Endodermal cell (in vitro differentiated cells): ENCODE measurements around the gene INPP4A. TPM values are rescaled to one million over a fixed set of nuclear protein-coding genes. Genes with fewer than 3 reads are reported as not detected.

Experiments
- DNase-seq: peaks from one replicate; pipeline ENCODE4 v3.0.0-alpha.2; 2017
- H3K27ac ChIP-seq: 2 replicates; pipeline ENCODE4 v1.5.1; 2013; ENCODE audit warnings: mild to moderate bottlenecking, low read depth, low read length, moderate library complexity
- H3K27me3 ChIP-seq: 2 replicates; pipeline ENCODE4 v1.6.1; 2013; ENCODE audit warnings: mild to moderate bottlenecking, low read length, moderate library complexity; ENCODE audit not compliant: insufficient read depth, control insufficient read depth, poor library complexity, severe bottlenecking
- H3K36me3 ChIP-seq: 2 replicates; pipeline ENCODE4 v1.7.0; 2013; ENCODE audit warnings: mild to moderate bottlenecking, low read length, moderate library complexity; ENCODE audit not compliant: control insufficient read depth, insufficient read depth
- H3K4me1 ChIP-seq: one replicate; pipeline ENCODE4 v1.7.0; 2013; ENCODE audit warnings: low read length; ENCODE audit not compliant: control insufficient read depth, insufficient read depth
- H3K4me3 ChIP-seq: 2 replicates; pipeline ENCODE4 v1.5.1; 2013; ENCODE audit warnings: mild to moderate bottlenecking, low read length, moderate library complexity
- H3K9ac ChIP-seq: 2 replicates; pipeline ENCODE4 v1.6.1; 2013; ENCODE audit warnings: mild to moderate bottlenecking, low read length, moderate library complexity; ENCODE audit not compliant: poor library complexity, severe bottlenecking; ENCODE audit errors: extremely low read depth
- H3K9me3 ChIP-seq: 2 replicates; pipeline ENCODE4 v1.6.1; 2013; ENCODE audit warnings: mild to moderate bottlenecking, low read length, moderate library complexity; ENCODE audit not compliant: control insufficient read depth
- H3K27ac Mint-ChIP-seq: 2 replicates; pipeline ENCODE4 v1.8.0; 2020; ENCODE audit warnings: mixed read lengths
- H3K27me3 Mint-ChIP-seq: 2 replicates; pipeline ENCODE4 v1.8.0; 2021; ENCODE audit warnings: mild to moderate bottlenecking, mixed read lengths; ENCODE audit not compliant: insufficient read depth
- H3K36me3 Mint-ChIP-seq: 2 replicates; pipeline ENCODE4 v1.8.0; 2020; ENCODE audit warnings: low read depth, mixed read lengths
- H3K4me1 Mint-ChIP-seq: 2 replicates; pipeline ENCODE4 v1.8.0; 2020; ENCODE audit warnings: mixed read lengths
- H3K4me3 Mint-ChIP-seq: 2 replicates; pipeline ENCODE4 v1.8.0; 2020; ENCODE audit warnings: mild to moderate bottlenecking, moderate library complexity, mixed read lengths
- H3K9me3 Mint-ChIP-seq: 2 replicates; pipeline ENCODE4 v1.8.0; 2020; ENCODE audit warnings: mild to moderate bottlenecking, mixed read lengths
- WGBS, 2 experiments: methylation state at CpG; one replicate each; pipeline versions ENCODE4 v1.1.5 to v1.1.7; 2013; ENCODE audit warnings: missing lambda C conversion rate in 2 of 2, mixed read lengths in 1 of 2; ENCODE audit not compliant: insufficient coverage in 1 of 2, insufficient read length in 1 of 2; 5-methylcytosine and 5-hydroxymethylcytosine counted together
- total RNA-seq, 2 donors: library from RNA; stranded (reverse); fragmentation: NEBNext Ultra II Directional in 1 of 2; extraction: Animal tissue kit (Norgen Biotek cat#: 25700) in 1 of 2; gene quantifications; 2 replicates in 1 of 2; 3 replicates in 1 of 2; pipeline ENCODE4 v1.2.1, GENCODE V29; 2021
- TF ChIP-seq, protein P1 (sequence below): fragments of 200-600 bp; sonication (generic); conservative IDR thresholded peaks from 2 replicates; pipeline ENCODE4 v1.5.0; 2021; ENCODE audit warnings: antibody characterized with exemption, mild to moderate bottlenecking

Gene INPP4A
- total RNA-seq, 2 donors from 2014 or later: 84.9 to 94.2 TPM

DNA sequence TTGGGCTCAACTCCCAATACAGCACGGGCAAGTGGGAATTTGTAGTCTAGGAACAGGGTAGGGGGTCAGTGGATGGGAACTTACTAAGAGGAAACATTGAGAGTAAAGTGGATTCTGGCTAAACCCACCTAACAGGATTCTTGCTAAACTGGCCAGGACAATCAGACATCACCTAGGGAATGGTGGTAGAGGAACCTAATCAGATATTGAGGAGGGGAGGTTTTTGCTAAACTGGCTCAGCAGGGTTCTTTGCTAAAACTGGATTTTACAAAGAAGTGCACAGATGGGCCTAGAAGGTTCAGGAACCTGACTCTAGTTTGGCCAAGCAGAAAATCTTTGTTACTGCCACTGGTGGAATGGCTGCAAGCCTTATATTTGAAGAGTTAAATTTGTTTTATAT lies 55.9 kb downstream of the INPP4A start:
- H3K36me3 ChIP-seq: peaks cover 76% of the 10 kb centered on the region
- peak overlapping the region; percentile 46 for H3K4me3 ChIP-seq
- H3K27me3 ChIP-seq: no peaks in the 10 kb centered on the region
- TF ChIP-seq, protein P1, sequence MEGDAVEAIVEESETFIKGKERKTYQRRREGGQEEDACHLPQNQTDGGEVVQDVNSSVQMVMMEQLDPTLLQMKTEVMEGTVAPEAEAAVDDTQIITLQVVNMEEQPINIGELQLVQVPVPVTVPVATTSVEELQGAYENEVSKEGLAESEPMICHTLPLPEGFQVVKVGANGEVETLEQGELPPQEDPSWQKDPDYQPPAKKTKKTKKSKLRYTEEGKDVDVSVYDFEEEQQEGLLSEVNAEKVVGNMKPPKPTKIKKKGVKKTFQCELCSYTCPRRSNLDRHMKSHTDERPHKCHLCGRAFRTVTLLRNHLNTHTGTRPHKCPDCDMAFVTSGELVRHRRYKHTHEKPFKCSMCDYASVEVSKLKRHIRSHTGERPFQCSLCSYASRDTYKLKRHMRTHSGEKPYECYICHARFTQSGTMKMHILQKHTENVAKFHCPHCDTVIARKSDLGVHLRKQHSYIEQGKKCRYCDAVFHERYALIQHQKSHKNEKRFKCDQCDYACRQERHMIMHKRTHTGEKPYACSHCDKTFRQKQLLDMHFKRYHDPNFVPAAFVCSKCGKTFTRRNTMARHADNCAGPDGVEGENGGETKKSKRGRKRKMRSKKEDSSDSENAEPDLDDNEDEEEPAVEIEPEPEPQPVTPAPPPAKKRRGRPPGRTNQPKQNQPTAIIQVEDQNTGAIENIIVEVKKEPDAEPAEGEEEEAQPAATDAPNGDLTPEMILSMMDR: no peak
- WGBS, 2 experiments: 96 to 100% methylated on average over 1 of the region's 1 CpG
- Mint-ChIP-seq H3K36me3 (peaks cover 58% of the 10 kb centered on the region), H3K4me3 (no peak overlapping the region), H3K4me1 (peaks cover 41% of the 10 kb centered on the region), H3K27me3 (no peaks in the 10 kb centered on the region), H3K27ac (peak overlapping the region; percentile 39), H3K9me3 (peaks cover 33% of the 10 kb centered on the region)
- no peak for DNase-seq
- peaks cover 43% of the 10 kb centered on the region for H3K9me3 ChIP-seq
- no peak overlapping the region for H3K9ac ChIP-seq
- H3K4me1 ChIP-seq: peaks cover 6% of the 10 kb centered on the region
- no peak overlapping the region for H3K27ac ChIP-seq

DNA sequence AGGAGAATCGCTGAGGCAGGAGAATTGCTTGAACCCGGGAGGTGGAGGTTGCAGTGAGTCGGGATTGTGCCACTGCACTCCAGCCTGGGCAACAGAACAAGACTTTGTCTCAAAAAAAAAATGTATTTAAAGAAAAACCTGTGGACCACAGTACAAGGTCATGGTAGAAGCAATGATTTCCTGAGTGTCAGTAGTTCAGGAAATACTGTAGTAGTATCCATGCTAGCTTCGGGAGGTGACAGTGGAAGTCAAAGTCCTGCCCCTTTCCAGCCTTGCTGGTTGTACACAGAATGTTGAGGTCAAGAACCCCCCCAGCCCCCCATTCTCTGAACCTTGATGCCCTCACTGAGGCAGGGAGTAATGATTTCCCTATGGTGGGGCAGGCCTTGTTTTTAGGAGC lies 56.6 kb downstream of the INPP4A start:
- Histone ChIP-seq H3K36me3 (peaks cover 76% of the 10 kb centered on the region), H3K4me1 (peaks cover 6% of the 10 kb centered on the region), H3K9ac (no peak overlapping the region), H3K4me3 (no peak overlapping the region), H3K27ac (no peak overlapping the region), H3K9me3 (peaks cover 41% of the 10 kb centered on the region), H3K27me3 (no peaks in the 10 kb centered on the region)
- Mint-ChIP-seq H3K36me3 (peaks cover 56% of the 10 kb centered on the region), H3K4me1 (peaks cover 42% of the 10 kb centered on the region), H3K9me3 (peaks cover 28% of the 10 kb centered on the region), H3K27me3 (no peaks in the 10 kb centered on the region), H3K4me3 (no peak overlapping the region), H3K27ac (no peak overlapping the region)
- TF ChIP-seq, protein P1: no peak
- DNase-seq: no peak
- WGBS, 2 experiments: 94 to 100% methylated on average over 1 to 4 of the region's 4 CpGs

DNA sequence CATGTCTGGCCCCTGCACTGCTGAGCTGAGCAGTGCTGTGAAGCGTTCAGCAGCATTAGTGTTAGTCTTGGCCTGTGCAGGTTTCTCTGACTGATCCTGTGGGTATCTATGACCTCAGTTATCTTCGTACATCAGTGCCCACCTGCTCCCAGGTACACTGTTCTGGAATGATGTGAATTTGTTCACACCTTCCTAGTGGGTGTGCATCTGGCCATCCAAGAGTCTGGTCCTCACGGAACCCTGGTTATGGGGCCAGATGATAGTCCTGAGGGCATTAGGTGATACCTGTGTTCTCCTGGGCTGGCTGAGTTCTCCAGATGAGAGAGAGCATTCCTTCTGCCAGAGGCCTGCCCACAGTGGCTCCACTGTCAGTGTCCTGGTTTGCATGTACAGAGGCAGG lies 57.2 kb downstream of the INPP4A start:
- Mint-ChIP-seq H3K27me3 (no peaks in the 10 kb centered on the region), H3K27ac (peak overlapping the region; percentile 85), H3K4me1 (peaks cover 48% of the 10 kb centered on the region), H3K4me3 (no peak overlapping the region), H3K36me3 (peaks cover 49% of the 10 kb centered on the region), H3K9me3 (peaks cover 21% of the 10 kb centered on the region)
- Histone ChIP-seq H3K27me3 (no peaks in the 10 kb centered on the region), H3K4me1 (peaks cover 6% of the 10 kb centered on the region), H3K9me3 (peaks cover 34% of the 10 kb centered on the region), H3K4me3 (no peak overlapping the region), H3K9ac (no peak overlapping the region), H3K36me3 (peaks cover 76% of the 10 kb centered on the region), H3K27ac (peak overlapping the region; percentile 96)
- TF ChIP-seq, protein P1: no peak
- 90 to 94% methylated on average over 3 of the region's 3 CpGs for WGBS, 2 experiments
- peak; percentile 35 for DNase-seq
